GM12873 (cell line): ENCODE results near the gene GMDS.

ENCODE experiments used
- TF ChIP-seq, protein P1 (sequence below): IDR thresholded peaks from 2 replicates; pipeline ENCODE4 v1.5.1; 2012; ENCODE audit warnings: low read depth, mild to moderate bottlenecking, moderate library complexity, low read length, control low read depth; ENCODE audit not compliant: insufficient read depth; ENCODE audit errors: missing control alignments

The GMDS gene

DNA sequence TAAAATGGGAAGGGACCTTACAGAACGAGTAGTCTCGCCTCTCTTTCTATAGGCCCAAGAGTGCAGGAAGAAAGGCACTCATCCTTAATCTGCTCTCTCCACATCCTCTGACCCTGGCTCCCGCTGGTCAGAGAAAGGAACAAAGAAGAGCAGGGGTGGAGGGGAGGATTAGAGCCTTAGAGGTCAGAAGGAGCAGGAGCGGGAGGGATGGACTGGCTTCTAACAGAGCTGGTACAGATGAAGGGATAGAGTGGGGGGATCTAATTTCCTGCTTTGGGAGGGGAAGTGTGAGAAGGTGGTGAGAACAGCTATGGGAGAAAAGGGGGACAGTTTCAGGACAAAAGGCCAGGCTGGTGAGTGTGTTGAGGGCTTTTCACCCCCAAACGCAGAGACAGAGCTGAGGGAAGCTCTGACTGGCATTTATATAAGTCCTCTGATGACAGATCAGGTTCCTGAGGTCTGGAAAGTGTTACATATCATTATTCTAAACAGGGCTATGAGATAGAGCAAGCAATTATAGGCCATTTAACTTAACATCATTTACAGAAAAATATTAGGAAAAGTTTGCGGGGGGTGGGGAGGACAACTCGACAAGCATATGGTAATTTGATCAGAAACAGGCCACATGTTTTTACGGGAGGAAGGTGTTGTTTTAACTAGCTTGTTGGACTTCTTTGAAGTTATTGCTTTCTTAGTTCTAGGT lies 524.6 kb downstream of the GMDS start:
- TF ChIP-seq, protein P1, sequence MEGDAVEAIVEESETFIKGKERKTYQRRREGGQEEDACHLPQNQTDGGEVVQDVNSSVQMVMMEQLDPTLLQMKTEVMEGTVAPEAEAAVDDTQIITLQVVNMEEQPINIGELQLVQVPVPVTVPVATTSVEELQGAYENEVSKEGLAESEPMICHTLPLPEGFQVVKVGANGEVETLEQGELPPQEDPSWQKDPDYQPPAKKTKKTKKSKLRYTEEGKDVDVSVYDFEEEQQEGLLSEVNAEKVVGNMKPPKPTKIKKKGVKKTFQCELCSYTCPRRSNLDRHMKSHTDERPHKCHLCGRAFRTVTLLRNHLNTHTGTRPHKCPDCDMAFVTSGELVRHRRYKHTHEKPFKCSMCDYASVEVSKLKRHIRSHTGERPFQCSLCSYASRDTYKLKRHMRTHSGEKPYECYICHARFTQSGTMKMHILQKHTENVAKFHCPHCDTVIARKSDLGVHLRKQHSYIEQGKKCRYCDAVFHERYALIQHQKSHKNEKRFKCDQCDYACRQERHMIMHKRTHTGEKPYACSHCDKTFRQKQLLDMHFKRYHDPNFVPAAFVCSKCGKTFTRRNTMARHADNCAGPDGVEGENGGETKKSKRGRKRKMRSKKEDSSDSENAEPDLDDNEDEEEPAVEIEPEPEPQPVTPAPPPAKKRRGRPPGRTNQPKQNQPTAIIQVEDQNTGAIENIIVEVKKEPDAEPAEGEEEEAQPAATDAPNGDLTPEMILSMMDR, result no peak

DNA sequence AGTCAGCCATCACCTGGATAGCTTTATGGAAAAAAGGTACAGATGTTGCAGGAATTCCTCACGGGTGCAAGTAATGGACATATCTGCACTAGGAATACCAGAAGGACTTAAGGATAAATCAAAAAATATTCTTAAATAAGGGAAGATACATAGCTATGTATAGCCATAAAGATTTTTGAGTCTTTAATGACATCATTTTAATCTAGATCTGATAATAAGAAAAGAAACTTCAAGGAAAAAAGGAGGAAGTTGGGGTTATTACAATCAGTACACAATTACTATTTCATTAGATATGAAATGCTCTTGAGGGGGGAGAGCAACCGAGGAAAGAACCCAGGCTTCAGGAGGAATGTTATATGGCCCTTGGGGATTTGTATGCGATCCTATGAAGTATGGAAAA lies 525.5 kb downstream of the GMDS start:
- TF ChIP-seq, protein P1, result no peak

DNA sequence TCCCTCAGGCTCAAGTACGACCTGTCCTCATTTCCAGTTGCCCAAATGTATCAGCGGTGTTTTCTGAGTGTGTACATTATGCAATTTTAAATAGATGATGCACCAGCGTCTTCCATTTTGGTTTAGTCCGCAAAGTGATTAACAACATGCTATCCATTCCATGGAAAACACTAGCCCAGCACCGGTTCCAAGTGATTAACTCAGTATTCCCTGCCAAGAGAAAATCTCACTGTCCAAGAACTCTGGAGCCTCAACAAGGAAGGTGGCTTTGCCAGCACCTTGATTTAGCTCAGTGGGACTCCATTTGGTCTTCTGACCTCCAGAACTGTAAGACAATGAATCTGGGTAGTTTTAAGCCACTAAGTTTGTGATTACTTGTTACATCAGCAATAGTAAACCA lies 528.5 kb downstream of the GMDS start:
- TF ChIP-seq, protein P1, result no peak

DNA sequence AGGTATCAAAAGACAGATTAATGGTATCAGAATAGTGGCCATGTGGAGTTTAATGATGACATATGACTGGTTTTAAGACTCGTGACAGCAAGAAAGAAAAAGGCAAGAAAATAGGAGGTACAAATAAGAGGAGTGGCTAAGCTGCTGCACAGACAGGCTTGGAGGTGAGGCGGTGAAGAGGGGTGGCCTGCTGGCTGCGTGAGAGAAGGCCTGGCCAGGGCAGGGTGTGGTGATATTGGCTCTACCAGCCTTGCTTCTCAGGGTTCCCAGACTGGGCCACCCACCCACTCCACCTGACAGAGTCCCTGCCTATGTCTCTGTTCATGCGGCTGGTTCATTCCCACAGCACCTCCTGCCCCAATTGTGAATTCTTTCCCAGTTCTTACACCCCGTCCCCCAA lies 529.0 kb downstream of the GMDS start:
- TF ChIP-seq, protein P1, result no peak

DNA sequence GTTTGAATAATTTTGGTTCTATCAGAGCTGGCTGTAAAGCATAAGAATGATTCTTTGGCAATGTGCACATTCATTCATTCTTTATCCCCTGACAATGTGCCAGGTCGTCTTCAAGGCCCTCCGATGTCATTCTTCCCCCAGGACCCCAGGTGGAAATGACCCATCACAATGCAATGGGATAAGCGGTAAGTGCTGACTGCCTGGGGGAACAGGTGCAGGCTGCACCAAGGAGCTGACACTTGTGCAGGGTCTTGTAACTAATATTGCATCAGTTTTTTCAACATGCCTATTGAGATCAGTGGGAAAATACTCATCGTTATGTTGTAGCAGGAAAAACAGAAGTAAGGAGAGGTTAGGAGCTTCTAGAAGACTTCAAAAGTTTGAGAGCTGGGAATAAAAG lies 530.1 kb downstream of the GMDS start:
- TF ChIP-seq, protein P1, result no peak

DNA sequence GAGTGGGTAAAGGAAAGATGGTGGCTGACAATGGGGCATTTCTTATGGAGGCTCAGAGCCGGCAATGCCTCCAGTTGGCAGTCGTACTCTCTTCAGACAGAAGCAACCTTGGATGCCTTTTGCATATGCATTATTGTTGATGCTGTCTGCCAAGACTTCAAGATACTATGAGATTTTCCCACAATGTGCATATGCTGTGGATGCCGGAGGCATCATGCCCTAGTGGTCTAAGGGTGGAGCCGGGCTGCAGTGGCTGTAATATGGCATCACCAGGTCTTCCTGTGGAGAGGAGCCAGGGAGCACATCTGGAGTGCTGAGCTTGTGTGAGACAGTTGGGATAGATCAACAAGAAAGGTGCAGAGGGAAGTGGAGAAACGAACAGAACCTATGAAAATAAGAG lies 530.8 kb downstream of the GMDS start:
- TF ChIP-seq, protein P1, result no peak

DNA sequence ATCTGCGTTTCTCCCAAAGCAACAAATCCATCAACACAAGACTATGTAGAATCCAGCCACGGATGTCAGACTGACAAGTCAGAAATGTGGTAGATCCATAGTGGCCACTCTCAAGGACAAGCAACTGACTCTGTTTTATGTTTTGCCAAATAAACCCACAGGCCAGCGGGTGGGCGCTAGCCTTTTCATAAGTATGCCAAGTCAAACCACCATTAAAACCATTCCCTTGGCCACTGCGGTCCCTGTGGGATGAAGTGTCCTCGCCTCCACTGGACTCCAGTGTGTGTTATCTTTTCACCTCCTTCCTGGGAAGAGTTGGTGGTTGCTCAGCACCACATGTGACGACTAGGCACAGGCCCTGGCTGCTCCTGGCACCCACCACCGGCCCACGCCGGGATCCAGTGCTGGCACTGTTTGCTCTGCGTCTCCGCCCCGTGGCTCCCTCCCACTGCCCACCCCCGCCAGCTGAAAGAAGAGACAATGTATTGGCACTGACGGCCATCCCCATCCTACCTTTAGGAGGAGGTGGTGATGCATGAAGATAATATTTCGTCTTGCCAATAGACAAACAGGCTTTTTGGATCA lies 532.3 kb downstream of the GMDS start:
- TF ChIP-seq, protein P1, result no peak
